GM19193 (cell line): ENCODE measurements around the gene TRPM5.

ENCODE experiments used
- POLR2A ChIP-seq: IDR thresholded peaks from 4 replicates; pipeline ENCODE4 v1.6.1; 2011; ENCODE audit not compliant: insufficient read depth, insufficient read length; ENCODE audit errors: extremely low read depth

Gene TRPM5

DNA sequence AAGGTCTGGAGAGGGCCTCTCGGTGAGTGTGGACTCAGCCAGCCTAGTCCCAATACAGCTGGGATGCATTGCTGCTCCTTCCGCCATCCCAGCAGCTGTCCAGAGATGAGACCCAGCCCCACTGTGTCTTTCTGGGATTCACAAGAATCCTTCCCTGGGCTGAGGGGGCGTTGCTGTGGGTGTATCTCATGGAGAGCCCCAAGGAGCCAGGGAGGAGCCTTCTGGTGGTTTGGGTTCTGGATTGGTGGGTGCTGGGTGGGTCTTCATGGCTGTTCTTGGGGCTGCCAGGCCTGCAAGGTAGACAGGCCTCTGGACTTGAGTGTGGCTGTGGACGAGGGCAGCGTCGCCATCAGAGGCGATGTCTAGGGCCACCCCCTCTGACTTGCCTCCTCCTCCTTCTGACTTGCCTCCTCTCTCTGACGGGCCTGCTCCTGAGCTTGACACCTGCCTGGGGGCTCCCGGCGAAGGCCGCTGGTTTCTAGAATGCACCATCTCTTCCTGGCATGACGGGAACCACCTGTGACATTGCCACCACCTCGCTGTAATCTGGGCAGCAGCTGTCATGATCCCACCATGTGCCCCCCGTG lies 17.7 kb upstream of the TRPM5 start:
- TF ChIP-seq POLR2A = no peak

DNA sequence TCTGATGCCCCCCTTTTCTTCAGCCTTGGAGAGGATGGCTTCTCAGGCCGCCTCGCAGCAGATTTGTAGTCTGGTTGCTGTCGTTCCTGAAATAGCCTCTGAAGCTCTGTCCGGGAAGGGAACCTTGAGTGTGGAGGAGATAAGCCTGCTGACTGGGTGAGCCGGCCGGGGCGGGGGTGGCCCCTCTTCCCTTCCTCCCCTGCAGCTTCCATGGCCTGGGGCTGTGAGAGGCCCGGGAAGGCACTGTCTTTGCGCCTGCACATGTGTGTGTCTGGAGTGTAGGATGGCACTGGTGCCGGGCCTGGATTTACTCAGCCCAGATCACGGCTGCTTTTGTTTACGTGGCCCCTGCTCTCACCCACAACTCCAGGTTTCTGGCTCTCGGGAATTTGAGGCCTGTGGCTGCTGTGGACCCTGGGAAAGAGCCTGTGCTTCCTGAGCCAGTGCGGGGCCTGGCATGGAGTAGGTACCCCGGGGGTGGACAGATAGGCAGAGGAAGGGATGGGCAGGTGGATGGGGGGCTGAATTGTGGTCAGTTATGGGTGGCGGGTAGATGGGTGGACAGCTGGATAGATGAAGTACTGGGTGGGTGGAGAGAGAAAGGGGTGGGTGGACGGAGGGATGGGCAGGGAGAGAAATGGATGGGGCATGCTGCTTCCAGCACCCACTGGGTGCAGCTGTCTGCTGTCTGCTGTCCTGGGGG lies 17.1 kb upstream of the TRPM5 start:
- no peak for TF ChIP-seq POLR2A

DNA sequence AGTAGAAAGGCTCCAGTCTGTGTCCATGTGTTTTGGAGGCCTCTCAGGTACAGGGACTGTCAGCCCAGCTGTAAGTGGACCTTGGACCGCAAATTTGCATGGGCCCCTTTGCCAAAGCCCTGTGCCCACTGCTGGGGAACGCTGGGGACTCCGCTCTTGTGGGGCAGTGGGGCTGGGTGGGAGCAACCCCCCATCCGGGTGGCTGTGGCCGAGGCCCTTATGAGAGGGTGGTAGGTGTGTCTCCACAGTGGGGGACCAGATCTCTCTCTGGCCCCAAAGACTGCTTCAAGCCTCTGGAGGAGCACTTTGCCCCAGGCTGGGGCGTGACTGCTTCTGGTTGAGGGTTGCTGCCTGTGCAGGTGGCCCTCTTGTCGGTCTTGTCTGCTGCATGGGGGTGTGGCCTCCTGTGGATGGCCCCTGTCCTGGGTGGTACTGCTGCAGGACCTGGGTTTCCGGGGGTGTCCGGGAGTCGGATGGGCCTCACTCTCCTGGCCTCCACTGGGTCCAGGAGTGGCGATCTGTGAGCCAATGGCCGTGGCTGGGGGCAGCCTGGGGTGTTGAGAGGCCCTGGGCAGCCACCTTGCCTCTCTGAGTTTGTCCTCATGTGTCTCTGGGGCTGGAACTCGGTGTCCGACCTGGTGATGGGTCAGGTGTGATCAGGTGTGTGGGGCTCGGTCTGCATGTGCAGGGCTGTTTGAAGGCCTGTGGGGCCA lies 16.4 kb upstream of the TRPM5 start:
- no peak for TF ChIP-seq POLR2A

DNA sequence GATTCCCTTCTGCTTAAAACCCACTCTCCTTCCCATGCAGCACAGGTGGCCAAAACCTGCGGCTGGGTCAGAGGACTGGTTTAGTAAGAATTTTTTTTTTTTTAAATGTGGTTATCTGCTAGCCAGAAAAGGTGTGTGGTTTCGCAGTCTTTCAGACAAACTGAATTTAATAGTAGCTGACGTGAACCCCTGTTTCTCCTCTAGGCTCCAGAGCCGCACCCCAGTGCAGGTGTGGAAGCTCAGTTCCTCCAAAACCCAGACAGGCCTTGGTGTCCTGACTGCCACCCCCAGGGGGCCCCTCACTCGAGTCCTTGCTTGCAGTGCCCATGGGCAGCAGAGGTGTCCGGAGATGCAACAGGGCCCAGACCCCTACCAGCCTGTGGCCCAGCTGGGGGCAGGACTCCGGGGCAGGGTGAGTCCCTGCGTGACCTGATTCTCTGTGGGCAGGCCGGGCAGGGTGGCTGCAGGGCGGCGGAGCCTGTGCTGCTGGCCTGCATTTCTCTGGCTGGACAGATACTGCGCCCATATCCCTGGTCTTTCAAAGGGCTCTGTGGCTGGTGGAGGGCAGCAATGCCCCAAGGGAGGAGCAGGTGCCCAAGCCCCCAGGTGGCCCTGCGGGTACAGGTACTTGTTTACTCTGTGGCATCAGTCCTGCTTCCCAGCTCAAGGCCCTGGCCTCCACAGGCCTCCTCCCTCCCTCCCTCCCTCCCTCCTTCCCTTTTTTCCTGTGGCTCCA lies 15.7 kb upstream of the TRPM5 start:
- no peak for TF ChIP-seq POLR2A

DNA sequence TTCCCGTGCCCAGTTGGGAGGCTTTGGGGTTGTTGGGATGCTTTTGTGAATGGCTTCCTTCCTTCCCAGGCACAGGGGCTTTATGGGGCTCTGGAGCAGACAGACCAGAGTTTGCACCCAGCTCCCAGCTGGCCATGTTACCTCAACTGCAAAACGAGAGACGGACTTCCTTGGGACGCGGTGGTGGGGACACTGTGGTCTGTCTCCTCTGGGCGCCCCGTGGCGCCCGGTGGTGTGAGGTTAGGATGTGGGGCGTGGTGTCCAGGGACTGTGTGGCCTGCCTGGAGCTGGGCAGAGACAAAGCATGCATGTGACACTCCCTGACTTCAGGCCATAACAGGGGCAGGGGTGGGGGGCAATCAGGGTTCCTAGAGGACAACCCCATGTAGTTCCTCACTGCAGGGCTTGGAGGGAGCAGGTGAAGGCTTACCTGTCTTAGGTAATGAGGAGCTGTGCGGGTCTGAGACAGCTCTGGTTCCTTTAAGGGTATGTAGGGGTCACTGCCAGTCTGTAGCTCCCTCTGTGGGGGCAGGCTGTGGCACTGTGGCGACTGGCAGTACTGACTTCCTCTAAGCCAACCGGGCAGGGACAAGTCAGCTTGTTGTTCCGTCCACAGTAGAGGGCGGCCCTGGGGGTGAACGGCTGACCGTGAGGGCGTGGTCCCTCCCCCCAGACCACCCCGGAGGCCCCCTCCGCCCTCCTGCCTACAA lies 14.9 kb upstream of the TRPM5 start:
- TF ChIP-seq POLR2A = no peak

DNA sequence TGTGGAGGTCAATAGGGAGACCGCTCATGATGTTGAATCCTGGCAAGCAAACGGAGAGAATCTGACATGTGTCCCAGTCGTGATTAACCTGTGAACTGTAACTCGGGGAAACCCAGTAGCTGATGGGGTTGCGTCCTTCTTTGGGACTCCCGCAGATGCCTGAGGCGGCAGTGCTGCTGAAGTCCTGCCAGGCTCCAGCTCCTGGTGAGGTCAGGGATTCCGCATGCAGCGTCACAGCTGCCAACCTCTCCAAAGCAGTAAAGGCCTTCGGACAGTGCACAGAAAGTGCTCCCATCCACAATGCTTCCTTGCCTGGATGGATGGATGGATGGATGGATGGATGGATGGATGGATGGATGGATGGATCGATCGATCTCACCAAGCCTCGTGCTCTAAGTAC lies 14.0 kb upstream of the TRPM5 start:
- no peak for TF ChIP-seq POLR2A

DNA sequence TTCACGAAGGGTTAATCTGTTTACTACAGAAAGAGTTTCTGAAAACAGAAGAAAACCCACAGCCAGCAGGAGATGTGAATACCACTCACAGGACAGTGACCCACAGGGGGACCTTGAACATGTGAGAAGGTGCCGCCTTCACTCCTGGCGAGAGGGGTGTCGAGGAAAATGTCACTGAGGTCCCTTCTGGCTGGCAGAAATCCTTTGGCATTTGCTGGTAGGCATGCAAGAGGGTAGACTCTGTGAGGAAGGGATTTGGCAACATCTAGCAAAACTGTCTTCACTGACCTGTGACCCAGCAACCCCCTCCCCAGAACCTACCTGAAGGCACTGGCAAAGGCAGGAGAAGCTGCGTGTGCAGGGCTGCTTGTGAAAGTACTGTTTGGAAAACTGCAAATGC lies 9.1 kb upstream of the TRPM5 start:
- TF ChIP-seq POLR2A = no peak

DNA sequence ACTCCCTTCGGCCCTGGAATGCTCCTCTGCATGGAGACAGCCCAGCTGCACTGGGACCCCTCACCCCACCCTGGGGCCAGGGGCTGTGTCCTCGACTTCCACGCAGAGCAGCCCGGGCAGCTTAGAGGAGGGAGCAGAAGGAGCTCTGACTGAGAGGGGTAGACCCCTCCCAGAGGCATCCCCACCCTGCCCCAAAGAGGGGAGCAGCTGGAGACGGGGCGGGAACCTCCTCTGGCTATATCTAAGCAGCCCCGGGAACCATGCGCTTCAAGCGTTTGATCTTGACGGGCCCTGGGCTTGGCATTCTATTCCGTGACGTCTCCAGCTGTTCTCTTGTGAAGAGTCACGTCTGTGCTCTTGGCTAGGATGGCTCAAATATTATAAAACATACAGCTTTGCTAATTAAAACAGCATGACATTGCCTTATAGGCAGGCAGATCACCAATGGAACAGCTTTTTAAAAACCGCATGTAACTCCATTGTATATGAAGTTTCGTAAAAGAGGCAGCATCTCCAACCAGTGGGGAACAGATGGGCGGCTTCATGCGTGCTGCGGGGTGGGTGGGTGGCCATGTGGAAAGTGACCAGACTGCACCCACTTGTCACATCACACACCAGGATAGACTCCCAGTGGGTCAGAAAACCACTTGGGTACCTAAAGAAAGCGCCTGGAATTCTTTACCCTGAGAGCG lies 8.2 kb upstream of the TRPM5 start:
- no peak for TF ChIP-seq POLR2A

DNA sequence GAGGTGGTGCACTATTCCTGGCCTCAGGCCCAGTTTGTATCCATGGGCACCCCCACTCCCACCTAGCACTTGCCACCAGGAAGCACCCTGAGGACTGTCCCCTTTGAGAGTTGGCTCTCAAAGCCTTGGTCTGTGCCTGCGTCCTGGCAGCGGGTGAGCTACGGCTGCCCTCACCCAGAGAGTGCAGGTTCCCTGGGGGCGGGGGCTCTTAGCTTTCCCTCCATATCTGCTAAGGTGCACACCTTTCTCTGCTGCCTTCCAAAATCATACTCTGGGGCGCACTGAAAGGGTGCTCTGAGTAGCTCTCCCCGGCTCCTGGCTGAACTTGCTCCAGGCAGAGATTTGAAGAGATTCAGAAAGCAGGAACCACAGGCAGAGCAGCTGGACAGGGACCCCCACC lies 7.6 kb upstream of the TRPM5 start:
- TF ChIP-seq POLR2A = no peak

DNA sequence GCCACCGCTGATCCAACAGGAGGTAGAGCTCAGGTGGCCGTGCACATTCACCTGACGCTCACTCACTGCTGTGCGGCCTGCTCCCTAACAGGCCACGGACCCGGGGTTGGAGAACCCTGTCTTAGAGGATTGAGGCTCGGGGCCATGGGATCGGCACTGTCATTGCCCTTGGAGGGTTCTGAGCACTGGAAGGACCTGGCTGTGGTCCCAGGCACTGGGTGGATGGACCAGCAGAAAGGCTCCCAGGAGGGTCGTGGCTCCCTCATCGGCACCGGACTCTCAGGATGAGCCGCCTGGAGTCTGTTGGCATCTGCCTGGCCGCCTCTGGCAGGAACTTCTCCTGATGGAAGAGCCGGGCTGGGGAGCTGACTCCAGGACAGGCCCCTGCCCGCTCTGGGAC lies 7.0 kb upstream of the TRPM5 start:
- TF ChIP-seq POLR2A = no peak

DNA sequence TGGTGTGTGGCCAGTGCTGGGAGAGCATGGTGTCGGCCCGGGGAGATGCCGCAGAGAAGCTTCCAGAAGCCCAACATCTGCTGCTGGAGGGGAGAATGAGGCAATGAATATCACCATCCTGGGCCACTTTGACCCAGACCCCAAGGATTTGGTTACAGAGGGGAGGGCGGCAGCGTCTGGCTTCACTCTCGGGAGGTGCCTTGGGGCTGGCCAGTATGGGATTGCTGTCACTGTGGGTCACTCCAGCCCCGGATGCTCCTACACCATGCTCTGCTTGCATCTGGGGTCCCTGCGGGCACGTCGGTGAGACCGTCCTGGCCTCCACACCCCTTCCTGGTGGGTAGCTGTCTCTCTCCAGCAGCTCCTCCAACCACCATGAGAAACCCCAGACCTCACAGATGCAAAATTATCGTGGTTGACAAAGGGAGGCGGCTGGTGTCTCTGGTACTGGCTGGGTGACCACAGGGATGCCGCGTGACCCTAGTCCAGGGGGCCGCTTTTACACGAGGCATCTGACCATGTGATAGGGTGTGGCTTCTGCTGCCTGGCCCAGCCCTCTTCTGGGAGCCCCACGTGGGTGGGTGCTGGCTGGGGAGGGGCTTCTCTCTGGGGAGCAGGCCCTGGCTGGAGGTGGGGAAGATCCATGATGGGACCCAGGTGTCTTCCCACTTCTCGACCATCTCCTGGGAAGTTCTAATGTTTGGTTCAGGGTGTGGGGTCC lies 6.2 kb upstream of the TRPM5 start:
- no peak for TF ChIP-seq POLR2A

DNA sequence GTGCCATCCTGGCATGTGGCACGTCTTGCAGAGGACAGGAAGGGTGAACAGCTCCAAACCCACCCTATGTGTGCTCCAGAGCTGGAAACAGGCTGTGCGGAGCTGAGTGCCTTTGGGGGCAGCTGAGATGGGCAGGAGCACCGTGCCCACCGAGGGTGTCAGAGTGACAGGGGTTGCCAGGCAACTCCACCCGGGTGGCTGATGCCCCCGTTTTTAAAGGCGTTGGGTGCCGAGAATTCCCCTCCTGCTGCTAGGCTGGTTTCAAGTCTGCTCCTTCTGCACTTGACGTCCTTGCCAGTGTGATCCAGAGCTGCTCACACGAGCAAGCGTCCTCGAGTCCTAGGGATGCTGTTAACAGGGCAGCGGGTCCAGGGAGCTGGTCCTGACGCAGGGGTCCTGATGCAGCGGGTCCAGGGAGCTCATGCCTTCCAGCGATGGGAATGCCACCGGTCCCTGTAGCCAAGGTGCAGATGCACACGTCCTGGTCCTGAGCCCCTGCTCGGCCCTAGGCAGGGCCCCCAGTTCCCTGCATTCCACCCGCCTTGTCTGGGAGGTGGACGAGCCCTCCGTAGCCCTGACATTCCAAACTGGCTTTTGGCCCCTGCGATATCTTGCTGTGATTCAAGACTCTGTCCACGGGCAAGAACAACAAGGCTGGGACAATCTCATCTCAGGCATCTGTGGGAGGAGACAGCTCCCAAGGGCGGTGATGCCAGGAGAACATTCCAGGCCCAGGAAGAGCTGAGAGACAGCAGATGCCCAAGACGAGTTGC lies 5.4 kb upstream of the TRPM5 start:
- TF ChIP-seq POLR2A = no peak

DNA sequence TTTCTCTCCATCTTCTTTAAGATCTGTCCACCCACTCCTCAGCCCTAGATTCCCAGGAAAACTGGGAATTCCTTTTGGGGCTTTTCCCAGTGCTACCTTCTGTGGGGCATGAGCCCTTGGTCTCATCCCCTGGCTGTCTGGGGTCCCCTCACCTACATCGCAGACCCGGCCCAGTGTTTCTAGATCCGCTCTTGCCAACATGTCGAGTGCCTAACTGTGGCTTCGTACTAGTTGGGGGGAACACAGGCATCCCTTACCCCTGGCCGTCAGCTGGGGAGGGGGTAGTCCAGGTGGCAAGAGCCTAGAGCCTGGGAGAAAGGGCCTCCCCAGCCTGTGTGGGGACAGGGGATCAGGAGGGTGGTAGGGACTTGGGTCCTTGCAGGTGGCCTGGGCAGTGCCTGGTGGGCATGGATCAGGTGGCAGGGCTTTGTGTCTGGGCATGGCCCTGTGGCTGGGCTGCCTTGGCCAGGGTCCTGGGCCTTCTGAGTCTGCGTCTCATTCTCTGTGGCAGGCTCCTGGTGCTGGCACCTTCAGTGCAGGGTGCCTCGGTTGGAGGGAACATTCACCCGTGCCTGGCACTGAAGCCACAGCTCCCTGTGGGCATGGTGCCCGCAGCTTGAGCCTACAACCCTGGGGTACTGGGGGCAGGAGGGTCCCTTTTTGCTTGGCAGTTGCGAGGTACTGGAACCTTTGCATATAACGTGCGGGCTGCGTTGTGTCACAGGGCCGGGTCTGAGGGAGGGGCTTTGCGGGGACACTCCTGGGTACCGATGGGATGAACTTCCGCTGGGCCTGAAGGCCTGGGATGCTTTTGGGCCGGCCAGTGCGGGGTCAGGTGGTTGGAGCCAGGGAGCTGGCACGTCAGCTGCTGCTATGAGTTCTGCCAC lies 4.6 kb upstream of the TRPM5 start:
- TF ChIP-seq POLR2A = no peak
